ENCODE measurements around the gene MTSS2. TPM values are rescaled to one million over a fixed set of nuclear protein-coding genes. Genes with fewer than 3 reads are reported as not detected.

The MTSS2 gene
- total RNA-seq, 1 donor from 2014 or later: 38.3 TPM

GRCh38 chr16:70724146-70725023 lies 38.5 kb upstream of the MTSS2 start:
- H3K36me3 ChIP-seq (ENCODE audit: insufficient read depth, low read length): no peaks in the 10 kb centered on the region
- peaks cover 5% of the 10 kb centered on the region for H3K4me1 Mint-ChIP-seq (ENCODE audit: low read depth, unreplicated experiment)
- FAIRE-seq: no peak
- H3K27ac ChIP-seq (ENCODE audit: low read depth, low read length): no peak overlapping the region
- H2AFZ ChIP-seq (ENCODE audit: low read depth, low read length): no peak overlapping the region
- DNase-seq (ENCODE audit: low read depth): no peak
- H3K27me3 Mint-ChIP-seq (ENCODE audit: low read depth, unreplicated experiment): no peaks in the 10 kb centered on the region
- H3K36me3 Mint-ChIP-seq (ENCODE audit: low read depth, unreplicated experiment): peaks cover 28% of the 10 kb centered on the region
- H3K4me3 ChIP-seq (ENCODE audit: insufficient read depth, low read depth, low read length): no peak overlapping the region
- H3K9me3 Mint-ChIP-seq (ENCODE audit: unreplicated experiment): peaks cover 2% of the 10 kb centered on the region
- H3K27ac Mint-ChIP-seq (ENCODE audit: unreplicated experiment): no peak overlapping the region
- no peak overlapping the region for H3K4me2 ChIP-seq (ENCODE audit: low read length)
- no peaks in the 10 kb centered on the region for H3K9me3 ChIP-seq (ENCODE audit: insufficient read depth, low read depth, low read length)
- no peak overlapping the region for H3K4me3 Mint-ChIP-seq (ENCODE audit: unreplicated experiment)
- no peaks in the 10 kb centered on the region for H3K79me2 ChIP-seq (ENCODE audit: insufficient read depth, low read length)
- TF ChIP-seq EZH2 (IDR thresholded peaks at IDR 0.05; ENCODE audit: insufficient read depth, low read length) (no peak), CTCF (IDR thresholded peaks at IDR 0.05; ENCODE audit: insufficient read depth, low read depth, low read length) (no peak)
- H4K20me1 ChIP-seq (ENCODE audit: insufficient read depth, low read length): no peaks in the 10 kb centered on the region
- no peak overlapping the region for H3K9ac ChIP-seq (ENCODE audit: low read length)
- no peaks in the 10 kb centered on the region for H3K4me1 ChIP-seq (ENCODE audit: insufficient read depth, low read length)
- no peaks in the 10 kb centered on the region for H3K27me3 ChIP-seq (ENCODE audit: insufficient read depth, low read length)

- H3K27me3 Mint-ChIP-seq (ENCODE audit: low read depth, unreplicated experiment): no peaks in the 10 kb centered on the region
- H3K4me3 Mint-ChIP-seq (ENCODE audit: unreplicated experiment): no peak overlapping the region
- Histone ChIP-seq H3K4me3 (ENCODE audit: insufficient read depth, low read depth, low read length) (no peak overlapping the region), H3K79me2 (ENCODE audit: insufficient read depth, low read length) (no peaks in the 10 kb centered on the region), H3K9me3 (ENCODE audit: insufficient read depth, low read depth, low read length) (no peaks in the 10 kb centered on the region), H3K4me1 (ENCODE audit: insufficient read depth, low read length) (no peaks in the 10 kb centered on the region), H3K27ac (ENCODE audit: low read depth, low read length) (no peak overlapping the region), H3K4me2 (ENCODE audit: low read length) (no peak overlapping the region), H4K20me1 (ENCODE audit: insufficient read depth, low read length) (no peaks in the 10 kb centered on the region), H3K9ac (ENCODE audit: low read length) (no peak overlapping the region), H3K36me3 (ENCODE audit: insufficient read depth, low read length) (no peaks in the 10 kb centered on the region), H3K27me3 (ENCODE audit: insufficient read depth, low read length) (no peaks in the 10 kb centered on the region), H2AFZ (ENCODE audit: low read depth, low read length) (no peak overlapping the region)
- peaks cover 5% of the 10 kb centered on the region for H3K4me1 Mint-ChIP-seq (ENCODE audit: low read depth, unreplicated experiment)
- H3K9me3 Mint-ChIP-seq (ENCODE audit: unreplicated experiment): peaks cover 3% of the 10 kb centered on the region
- peaks cover 24% of the 10 kb centered on the region for H3K36me3 Mint-ChIP-seq (ENCODE audit: low read depth, unreplicated experiment)
- FAIRE-seq: no peak
- H3K27ac Mint-ChIP-seq (ENCODE audit: unreplicated experiment): no peak overlapping the region
- no peak for TF ChIP-seq CTCF (IDR thresholded peaks at IDR 0.05; ENCODE audit: insufficient read depth, low read depth, low read length)
- TF ChIP-seq EZH2 (IDR thresholded peaks at IDR 0.05; ENCODE audit: insufficient read depth, low read length): no peak
- DNase-seq (ENCODE audit: low read depth): no peak
Measured at GRCh38 chr16:70723740-70724145, 37.9 kb upstream of the MTSS2 start.
